ENCODE results near the gene ZFYVE16.

DNA sequence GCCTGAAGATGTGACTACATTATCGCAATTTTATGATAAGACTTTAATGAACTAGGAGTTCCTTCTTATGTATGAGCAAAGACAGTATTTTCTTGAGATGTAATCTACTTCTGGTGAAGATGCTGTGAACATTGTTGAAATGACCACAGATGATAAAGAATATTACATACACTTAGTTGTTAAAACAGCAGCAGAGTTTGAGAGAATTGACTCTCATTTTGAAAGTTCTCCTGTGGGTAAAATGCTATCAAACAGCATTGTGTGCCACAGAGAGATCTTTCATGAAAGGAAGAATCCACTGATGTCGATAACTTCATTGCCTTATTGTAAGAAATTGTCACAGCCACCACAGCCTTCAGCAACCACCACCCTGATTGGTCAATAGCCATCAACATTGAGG, 88.0 kb downstream of the ZFYVE16 start:
- TF ChIP-seq EZH2 (IDR thresholded peaks at IDR 0.05; ENCODE audit: insufficient read depth, poor library complexity, severe bottlenecking) (no peak), EZH2phosphoT487 (IDR thresholded peaks at IDR 0.05; ENCODE audit: insufficient read depth, low read depth) (no peak)
